ENCODE data around the gene SGTB. TPM values are rescaled to one million over a fixed set of nuclear protein-coding genes. Genes with fewer than 3 reads are reported as not detected.
"Not testable (repeated sequence)": the region's sequence is repeated elsewhere in the genome, so short reads cannot be mapped to it uniquely, and the experiment has no call there.

The SGTB gene
- total and polyA plus RNA-seq, 3 experiments from 2014 or later, result 12.2 to 16.3 (median 14.9) TPM

DNA sequence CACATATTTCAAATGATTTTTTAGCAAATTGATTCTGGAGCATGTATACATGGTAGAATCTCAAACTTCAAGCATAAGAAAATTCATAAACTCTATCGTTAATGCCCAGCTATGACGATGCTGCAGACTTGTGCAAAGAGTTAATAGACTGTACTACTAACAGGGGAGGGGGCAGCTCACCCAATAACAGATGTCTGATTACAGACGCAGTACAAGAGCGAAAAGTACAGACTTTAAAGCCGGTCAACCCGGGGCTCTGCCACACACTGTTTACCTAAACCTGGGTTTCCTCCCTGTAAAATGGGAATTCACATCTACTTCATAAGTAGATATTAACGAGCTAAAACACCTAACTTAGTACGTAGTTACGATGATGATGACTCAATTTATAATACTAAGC lies 98.4 kb downstream of the SGTB start:
- Mint-ChIP-seq H3K36me3 (peaks cover 0 to 32% (median 3%) of the 10 kb centered on the region in 3 donors), H3K27me3 (peaks cover 0 to 3% of the 10 kb centered on the region in 2 donors), H3K4me3 (peak overlapping the region; percentile 97 to 100 (median 99)), H3K4me1 (peaks cover 50 to 70% (median 61%) of the 10 kb centered on the region in 3 donors), H3K27ac (peak overlapping the region; percentile 95 to 100 (median 98)), H3K9me3 (no peaks in the 10 kb centered on the region)
- Histone ChIP-seq H3K36me3 (ENCODE audit: insufficient read depth, low read length) (no peaks in the 10 kb centered on the region), H3K4me1 (ENCODE audit: insufficient read depth, low read length) (peaks cover 42% of the 10 kb centered on the region), H3K27me3 (ENCODE audit: insufficient read depth, low read length, poor library complexity, severe bottlenecking) (no peaks in the 10 kb centered on the region), H3K4me3 (ENCODE audit: low read length) (peak overlapping the region; percentile 62), H3K9me3 (ENCODE audit: low read length) (no peaks in the 10 kb centered on the region), H3K27ac (ENCODE audit: low read depth, low read length) (peak overlapping the region; percentile 91)
- ChIA-PET POLR2A (interaction anchor here (0.6 to 3.8 kb wide), 3 partner anchors 61 to 379 kb away, joined by 3 to 42 read pairs (median 3); partner anchors contain the start of genes CENPK, NLN, PPWD1 and SGTB), CTCF (interaction anchor here (0.8 kb wide), 1 partner anchor 303 kb away, joined by 3 read pairs; the partner anchor contains the start of gene ERBIN)
- DNase-seq, result no peak

DNA sequence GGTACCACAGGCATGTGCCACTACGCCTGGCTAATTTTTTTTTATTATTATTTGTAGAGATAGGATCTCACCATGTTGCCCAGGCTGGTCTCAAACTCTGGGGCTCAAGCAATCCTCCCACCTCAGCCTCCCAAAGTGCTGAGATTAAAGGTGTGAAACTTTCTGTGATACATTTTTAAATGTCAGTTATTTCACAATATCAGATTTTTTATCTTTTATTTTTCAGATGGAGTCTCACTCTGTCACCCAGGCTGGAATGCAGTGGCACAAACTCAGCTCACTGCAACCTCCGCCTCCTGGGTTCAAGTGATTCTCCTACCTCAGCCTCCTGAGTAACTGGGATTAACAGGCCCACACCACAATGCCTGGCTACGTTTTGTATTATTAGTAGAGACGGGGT lies 99.9 kb downstream of the SGTB start:
- peaks cover 42% of the 10 kb centered on the region for H3K4me1 ChIP-seq (ENCODE audit: insufficient read depth, low read length)
- H3K4me3 ChIP-seq (ENCODE audit: low read length); POLR2A ChIA-PET; H3K27ac ChIP-seq (ENCODE audit: low read depth, low read length); H3K9me3 Mint-ChIP-seq; H3K27me3 Mint-ChIP-seq; H3K9me3 ChIP-seq (ENCODE audit: low read length); DNase-seq; H3K36me3 ChIP-seq (ENCODE audit: insufficient read depth, low read length); CTCF ChIA-PET; H3K27me3 ChIP-seq (ENCODE audit: insufficient read depth, low read length, poor library complexity, severe bottlenecking): not testable (repeated sequence)
- Mint-ChIP-seq H3K27ac (peak overlapping the region in 1 of 8 donors; percentile 100), H3K4me3 (peak overlapping the region in 6 of 7 donors; percentile 19 to 100 (median 98)), H3K36me3 (peaks cover 0 to 34% (median 3%) of the 10 kb centered on the region in 3 donors), H3K4me1 (peaks cover 48 to 69% (median 64%) of the 10 kb centered on the region in 3 donors)

DNA sequence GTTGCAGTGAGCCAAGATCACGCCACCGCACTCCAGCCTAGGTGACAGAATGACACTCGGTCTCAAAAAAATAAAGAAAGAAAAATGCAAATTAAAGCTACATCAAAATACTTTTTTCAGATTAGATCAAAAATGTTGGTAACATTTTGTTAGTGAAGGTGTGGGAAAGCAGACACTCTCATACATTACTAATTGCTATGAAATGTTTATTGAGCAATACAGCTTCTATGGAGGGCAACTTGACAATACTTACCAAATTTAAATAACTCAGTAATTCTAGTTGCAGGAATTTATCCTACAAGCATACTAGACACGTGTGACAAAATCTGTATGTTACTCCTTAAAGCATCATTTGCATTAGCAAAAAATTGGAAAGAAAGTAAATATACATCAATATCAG lies 101.9 kb downstream of the SGTB start:
- no peak for DNase-seq
- H3K27me3 ChIP-seq (ENCODE audit: insufficient read depth, low read length, poor library complexity, severe bottlenecking), result no peaks in the 10 kb centered on the region
- no peak overlapping the region for H3K4me3 ChIP-seq (ENCODE audit: low read length)
- H3K4me1 ChIP-seq (ENCODE audit: insufficient read depth, low read length), result peaks cover 29% of the 10 kb centered on the region
- H3K4me1 Mint-ChIP-seq, result peaks cover 42 to 65% (median 61%) of the 10 kb centered on the region in 3 donors
- POLR2A ChIA-PET, result no interaction called here
- H3K4me3 Mint-ChIP-seq, result no peak overlapping the region
- peaks cover 4% of the 10 kb centered on the region for H3K36me3 ChIP-seq (ENCODE audit: insufficient read depth, low read length)
- peaks cover 3 to 43% (median 9%) of the 10 kb centered on the region in 3 donors for H3K36me3 Mint-ChIP-seq
- CTCF ChIA-PET, result no interaction called here
- H3K27ac ChIP-seq (ENCODE audit: low read depth, low read length), result no peak overlapping the region
- no peaks in the 10 kb centered on the region for H3K9me3 Mint-ChIP-seq
- H3K27ac Mint-ChIP-seq, result no peak overlapping the region
- H3K9me3 ChIP-seq (ENCODE audit: low read length), result no peaks in the 10 kb centered on the region
- peaks cover 0 to 3% of the 10 kb centered on the region in 2 donors for H3K27me3 Mint-ChIP-seq

Other genes with a start within 250 kb of the SGTB start
- 1 to 10 TPM in 1 of 2 experiments, under 1 TPM in 1; 0.93 to 1.2 TPM for gene ADAMTS6, start 240.2 kb downstream of the SGTB start, total RNA-seq
- 0.23 TPM for gene ADAMTS6, start 240.2 kb downstream of the SGTB start, polyA plus RNA-seq
- gene CENPK, start 158.9 kb downstream of the SGTB start, total RNA-seq, result 10 to 100 TPM; 65.4 to 67.6 TPM
- 27.3 TPM for gene CENPK, start 158.9 kb downstream of the SGTB start, polyA plus RNA-seq
- gene PPWD1, start 158.8 kb downstream of the SGTB start, total RNA-seq, result 10 to 100 TPM; 46.4 to 50.5 TPM
- gene PPWD1, start 158.8 kb downstream of the SGTB start, polyA plus RNA-seq, result 34.8 TPM
- 1 to 10 TPM; 7.8 to 9.8 TPM for gene TRIM23, start 97.8 kb downstream of the SGTB start, total RNA-seq
- 12.8 TPM for gene TRIM23, start 97.8 kb downstream of the SGTB start, polyA plus RNA-seq
- gene SHLD3, start 97.1 kb downstream of the SGTB start, total RNA-seq, result 1 to 10 TPM; 8.2 to 8.5 TPM
- 4.2 TPM for gene SHLD3, start 97.1 kb downstream of the SGTB start, polyA plus RNA-seq
- gene TRAPPC13, start 97.1 kb downstream of the SGTB start, total RNA-seq, result 10 to 100 TPM; 24.1 to 25.2 TPM
- gene TRAPPC13, start 97.1 kb downstream of the SGTB start, polyA plus RNA-seq, result 15.7 TPM
- 10 to 100 TPM; 27.9 to 30.4 TPM for gene NLN, start 96 bp upstream of the SGTB start, total RNA-seq
- 2.7 TPM for gene NLN, start 96 bp upstream of the SGTB start, polyA plus RNA-seq
- gene ERBIN, start 204.5 kb upstream of the SGTB start, total RNA-seq, result 10 to 100 TPM; 40.9 to 43.1 TPM
- gene ERBIN, start 204.5 kb upstream of the SGTB start, polyA plus RNA-seq, result 49.0 TPM

Data from CD8-positive, alpha-beta memory T cell (primary cell).